NCI-H1694 (cell line): Measurements from ENCODE around the gene IFNL3.
"Not testable (repeated sequence)": the region's sequence is repeated elsewhere in the genome, so short reads cannot be mapped to it uniquely, and the experiment has no call there.

Experiments
- DNase-seq: peaks from one replicate; lab custom pipeline; 2025; lab: John Stamatoyannopoulos, UW

IFNL3 gene

GRCh38 chr19:39218230-39219007, 26.4 kb downstream of the IFNL3 start:
- no peak for DNase-seq

DNA sequence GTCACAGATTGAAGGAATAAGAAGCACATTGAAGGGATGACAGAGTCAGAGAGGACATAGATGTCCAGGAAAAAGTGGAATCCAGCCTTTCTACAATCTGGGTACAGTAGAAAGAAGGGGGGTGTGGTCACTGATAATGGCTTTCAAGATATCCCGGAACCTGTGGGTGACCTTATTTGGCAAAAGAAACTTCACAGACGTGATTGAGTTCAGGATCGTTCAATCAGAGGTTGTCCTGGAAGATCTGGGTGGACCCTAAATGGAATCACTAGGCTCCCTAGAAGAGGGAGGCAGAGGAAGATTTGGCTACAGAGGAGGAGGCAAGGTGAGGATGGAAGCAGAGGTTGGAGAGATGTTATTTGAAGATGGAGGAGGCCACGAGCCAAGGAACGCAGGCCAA, 27.7 kb downstream of the IFNL3 start:
- no peak for DNase-seq

GRCh38 chr19:39215323-39215722, 29.5 kb downstream of the IFNL3 start:
- not testable (repeated sequence) for DNase-seq

DNA sequence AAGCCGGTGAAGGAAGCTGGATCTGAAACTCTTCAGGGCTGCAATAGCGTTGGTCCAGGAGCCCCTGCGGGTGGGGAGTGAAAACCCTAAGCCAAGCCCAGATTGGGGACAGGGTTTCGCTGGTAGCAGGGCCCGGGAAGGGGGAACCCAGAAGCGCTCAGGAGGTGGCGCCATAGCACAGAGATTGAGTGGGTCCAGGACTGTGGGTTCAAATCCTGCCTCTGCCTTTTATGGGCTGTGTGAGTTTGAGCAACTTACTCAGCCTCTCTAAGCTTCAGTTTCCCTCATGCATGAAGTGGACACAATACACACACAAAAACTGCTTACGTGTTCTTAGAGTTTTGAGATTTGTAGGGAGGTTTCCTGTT, 32.4 kb downstream of the IFNL3 start:
- DNase-seq = no peak

DNA sequence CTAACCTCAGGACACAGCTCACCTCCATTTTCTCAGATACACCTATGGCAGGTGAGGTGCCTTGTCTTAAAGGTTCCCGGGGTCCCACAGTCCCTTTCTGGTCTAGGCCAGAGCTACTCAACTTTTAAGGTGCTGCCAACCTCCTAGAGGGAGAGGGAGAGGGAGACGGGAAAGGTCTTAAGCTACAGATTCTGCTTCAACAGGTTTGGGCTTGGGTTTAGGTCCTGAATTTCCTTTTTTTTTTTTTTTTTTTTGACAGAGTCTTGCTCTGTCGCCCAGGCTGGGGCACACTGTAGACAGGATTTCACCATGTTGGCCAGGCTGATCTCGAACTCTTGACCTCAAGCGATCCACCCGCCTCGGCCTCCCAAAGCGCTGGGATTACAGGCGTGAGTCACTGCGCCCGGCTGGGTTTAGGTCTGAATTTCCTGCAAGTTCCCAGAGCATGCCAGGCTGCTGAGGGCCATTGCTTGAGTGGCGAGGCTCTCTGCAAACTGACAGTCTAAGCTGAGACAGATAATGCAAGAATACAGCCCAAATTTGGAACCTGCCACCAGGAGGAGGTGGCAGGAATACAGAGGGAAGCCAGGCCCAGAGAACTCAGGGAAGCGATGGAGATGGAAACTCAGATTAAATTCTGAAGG, 33.0 kb downstream of the IFNL3 start:
- no peak for DNase-seq

GRCh38 chr19:39209196-39209595, 35.6 kb downstream of the IFNL3 start:
- no peak for DNase-seq

DNA sequence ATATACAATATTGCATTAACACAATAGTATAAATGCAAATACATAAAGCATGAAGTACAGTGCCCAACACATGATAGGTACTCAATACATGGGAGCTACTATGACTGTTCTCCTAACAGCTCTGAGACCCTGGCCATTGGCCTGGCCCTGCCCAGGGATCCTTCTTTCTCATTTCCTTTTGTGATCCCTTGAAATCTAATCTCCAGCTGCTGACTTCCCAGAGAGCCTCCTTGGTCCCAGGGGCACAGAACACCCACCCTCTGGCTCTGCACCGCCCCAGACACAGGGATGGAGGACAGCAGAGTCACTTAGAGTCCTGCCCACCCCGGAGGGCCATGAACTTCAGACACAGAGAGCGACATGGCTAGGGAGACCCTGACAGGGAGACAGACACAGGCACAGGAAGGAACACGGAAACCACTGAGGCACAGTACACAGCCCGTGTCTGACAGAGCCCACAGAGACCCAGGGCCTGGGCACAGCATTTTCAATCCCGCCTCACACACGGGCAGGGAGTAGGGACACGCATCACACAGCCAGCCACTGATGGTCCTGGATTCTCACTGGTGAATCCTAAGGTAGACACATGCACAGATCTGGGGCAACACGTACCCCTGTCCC, 36.5 kb downstream of the IFNL3 start:
- no peak for DNase-seq

- no peak for DNase-seq
These were observed 37.4 kb downstream of the IFNL3 start for GRCh38 chr19:39207293-39207836.

- DNase-seq = no peak
These were observed 38.7 kb downstream of the IFNL3 start for GRCh38 chr19:39206122-39206521.

GRCh38 chr19:39205449-39205764, 39.4 kb downstream of the IFNL3 start:
- no peak for DNase-seq

DNA sequence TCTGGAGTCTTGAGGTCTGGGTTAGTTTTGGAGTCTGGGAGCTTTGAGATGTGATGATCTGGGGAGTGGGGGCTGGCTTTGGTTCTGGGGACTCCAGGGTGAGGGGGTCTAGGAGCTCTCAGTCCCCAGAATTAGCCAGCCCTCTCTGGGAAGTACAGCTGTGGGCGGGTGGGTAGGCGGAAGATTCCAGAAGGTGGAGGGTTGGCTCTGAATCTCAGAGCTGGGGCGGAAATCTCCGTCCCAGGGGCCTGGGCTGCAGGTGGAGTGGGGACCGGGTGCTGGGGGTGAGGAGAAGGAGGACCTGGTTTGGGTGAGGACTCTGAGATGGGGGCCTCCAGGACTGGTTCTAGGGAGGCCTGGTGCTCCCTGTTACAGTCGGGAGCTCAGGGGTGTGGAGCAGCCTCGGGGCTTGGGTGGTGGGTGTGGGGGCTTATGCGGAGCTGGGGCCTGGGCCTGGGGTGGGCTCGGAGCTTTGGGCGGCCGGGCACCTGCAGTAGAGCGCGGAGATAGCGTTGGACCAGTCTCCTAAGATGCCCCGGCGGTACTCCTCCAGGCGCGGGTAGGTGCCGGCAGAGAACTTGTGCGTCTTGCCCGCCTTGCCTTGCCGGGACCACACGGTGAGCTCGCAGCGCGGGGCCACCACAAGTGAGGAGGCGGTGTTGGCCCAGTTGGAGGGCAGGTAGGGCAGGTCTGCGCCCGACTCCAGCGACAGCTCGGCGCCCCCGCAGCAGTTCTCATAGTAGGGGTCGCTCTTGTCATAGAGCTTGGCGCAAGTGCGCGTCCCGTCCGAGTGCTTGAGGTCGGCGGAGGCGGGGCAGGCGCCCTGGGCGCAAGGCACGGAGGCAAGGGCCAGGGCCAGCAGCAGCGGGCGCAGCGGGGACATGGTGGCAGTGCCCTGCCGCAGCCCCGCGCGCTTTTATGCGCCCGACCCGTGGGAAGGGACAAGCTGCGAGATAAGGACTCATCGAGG, 41.1 kb downstream of the IFNL3 start, which contains the start of gene SYCN:
SYCN (minus strand) TSS at position 892 of the 970 bp plus-strand sequence; CDS start at position 883, 9 bp downstream.
- DNase-seq = no peak

- DNase-seq = no peak
These were observed 41.8 kb downstream of the IFNL3 start for GRCh38 chr19:39202998-39203355.

DNA sequence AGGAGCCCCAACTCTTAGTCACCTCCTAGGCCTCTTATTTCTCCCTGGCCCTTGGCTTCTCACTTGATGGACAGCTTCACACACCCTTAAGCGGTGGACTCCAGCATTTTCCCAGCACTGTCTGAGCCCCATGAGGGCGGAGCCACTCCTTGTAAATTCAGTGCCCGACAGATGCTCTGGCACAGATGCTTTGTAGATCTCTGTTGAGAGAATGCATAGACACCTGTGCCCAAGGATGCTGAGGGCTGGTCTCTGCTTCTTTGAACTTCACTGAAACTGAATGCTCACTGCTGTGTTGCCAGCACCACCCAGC, 44.0 kb downstream of the IFNL3 start:
- peak; percentile 52 for DNase-seq

DNA sequence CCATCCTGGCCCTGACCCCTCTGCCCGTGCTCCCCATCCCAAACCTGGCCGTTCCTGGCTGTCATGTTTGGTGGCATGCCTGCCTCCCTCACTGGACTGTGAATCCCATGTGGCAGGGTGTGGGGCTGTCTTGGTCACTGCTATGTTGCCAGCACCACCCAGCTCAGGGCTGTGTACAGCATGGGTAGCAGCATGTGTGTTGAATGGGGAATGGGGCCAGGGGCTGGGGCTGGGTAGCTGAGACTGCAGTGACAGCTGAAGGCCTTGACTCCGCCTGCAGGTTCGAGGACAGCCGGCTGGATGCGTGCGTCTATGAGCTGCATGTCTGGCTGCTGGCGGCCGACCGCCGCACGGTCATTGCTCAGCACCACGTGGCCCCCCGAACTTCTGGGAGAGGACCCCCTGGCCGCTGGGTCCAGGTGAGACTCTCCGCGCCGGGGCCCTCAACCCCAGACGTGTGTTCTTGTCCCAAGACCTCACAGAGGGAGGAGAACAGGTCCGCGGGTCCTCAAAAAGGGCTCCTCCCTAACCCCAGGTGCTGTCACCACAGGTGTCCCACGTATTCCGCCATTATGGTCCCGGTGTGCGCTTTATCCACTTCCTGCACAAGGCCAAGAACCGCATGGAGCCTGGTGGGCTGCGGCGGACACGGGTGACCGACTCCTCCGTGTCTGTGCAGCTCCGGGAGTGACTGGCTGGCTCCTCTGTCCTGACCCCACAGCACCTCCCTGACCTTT, 44.6 kb downstream of the IFNL3 start:
- no peak for DNase-seq

DNA sequence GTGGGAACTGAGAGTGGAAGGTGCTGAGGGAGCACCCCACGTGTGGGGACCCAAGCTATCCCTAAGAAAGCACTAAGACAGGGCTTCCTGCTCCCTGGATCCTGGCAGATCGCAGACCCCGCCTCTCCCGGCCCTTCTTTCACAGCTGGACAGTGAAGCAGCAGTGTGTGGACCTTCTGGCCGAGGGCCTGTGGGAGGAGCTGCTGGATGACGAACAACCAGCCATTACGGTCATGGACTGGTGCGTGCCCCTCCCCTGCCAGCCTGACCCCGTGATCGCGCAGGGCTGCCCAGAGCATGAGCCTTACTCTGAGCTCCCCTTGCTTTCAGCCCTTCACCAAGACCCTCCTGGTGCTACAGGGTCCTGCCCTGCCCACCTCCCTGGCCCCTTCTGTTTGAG, 45.8 kb downstream of the IFNL3 start:
- DNase-seq = no peak

- no peak for DNase-seq
These were observed 47.0 kb downstream of the IFNL3 start for GRCh38 chr19:39197808-39198207.

- no peak for DNase-seq
These were observed 47.8 kb downstream of the IFNL3 start, which contains the start of gene NCCRP1 for GRCh38 chr19:39196860-39197562. Gene NCCRP1 (plus strand): TSS chr19:39196964. CDS start chr19:39196983, 19 bp downstream.

GRCh38 chr19:39196320-39196719, 48.5 kb downstream of the IFNL3 start:
- no peak for DNase-seq

- DNase-seq = no peak
These were observed 49.1 kb downstream of the IFNL3 start for GRCh38 chr19:39195755-39196154.

DNA sequence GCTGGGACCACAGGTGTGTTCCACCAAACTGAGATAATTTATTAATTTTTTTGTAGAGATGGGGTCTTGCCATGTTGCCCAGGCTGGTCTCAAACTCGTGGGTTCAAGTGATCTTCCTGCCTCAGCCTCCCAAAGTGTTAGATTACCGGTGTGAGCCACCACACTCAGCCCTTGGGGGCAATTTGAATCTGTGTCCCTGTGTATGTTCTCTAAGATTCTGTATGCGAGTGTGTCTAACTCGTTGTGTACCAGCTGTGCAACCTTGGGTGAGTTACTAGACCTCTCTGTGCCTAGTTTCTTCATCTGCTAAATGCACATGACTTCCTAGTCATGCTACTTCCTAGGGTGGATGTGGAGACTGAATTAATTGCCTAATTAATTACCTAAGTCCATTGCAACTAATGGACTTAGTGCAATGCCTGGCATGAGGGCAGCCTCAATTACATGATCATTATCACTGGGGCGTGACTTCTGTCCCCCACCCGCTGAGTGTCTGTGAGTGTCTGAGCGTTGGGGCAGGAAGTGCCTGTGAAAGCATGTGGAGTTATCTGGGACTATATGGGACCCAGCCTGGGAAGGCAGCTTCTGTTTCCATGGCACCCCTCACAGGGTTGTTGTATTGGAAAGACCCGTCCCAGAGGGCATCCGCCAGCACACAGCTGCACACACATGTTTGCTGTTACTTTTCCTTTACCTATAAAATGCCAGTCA, 49.8 kb downstream of the IFNL3 start:
- DNase-seq = no peak
